ENCODE results near the gene C5AR1. TPM values are rescaled to one million over a fixed set of nuclear protein-coding genes. Genes with fewer than 3 reads are reported as not detected.

Gene C5AR1
- total and polyA plus RNA-seq, 8 donors: 0.45 to 15.2 (median 2.9) TPM

- TF ChIP-seq, protein P1, sequence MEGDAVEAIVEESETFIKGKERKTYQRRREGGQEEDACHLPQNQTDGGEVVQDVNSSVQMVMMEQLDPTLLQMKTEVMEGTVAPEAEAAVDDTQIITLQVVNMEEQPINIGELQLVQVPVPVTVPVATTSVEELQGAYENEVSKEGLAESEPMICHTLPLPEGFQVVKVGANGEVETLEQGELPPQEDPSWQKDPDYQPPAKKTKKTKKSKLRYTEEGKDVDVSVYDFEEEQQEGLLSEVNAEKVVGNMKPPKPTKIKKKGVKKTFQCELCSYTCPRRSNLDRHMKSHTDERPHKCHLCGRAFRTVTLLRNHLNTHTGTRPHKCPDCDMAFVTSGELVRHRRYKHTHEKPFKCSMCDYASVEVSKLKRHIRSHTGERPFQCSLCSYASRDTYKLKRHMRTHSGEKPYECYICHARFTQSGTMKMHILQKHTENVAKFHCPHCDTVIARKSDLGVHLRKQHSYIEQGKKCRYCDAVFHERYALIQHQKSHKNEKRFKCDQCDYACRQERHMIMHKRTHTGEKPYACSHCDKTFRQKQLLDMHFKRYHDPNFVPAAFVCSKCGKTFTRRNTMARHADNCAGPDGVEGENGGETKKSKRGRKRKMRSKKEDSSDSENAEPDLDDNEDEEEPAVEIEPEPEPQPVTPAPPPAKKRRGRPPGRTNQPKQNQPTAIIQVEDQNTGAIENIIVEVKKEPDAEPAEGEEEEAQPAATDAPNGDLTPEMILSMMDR (IDR thresholded peaks at IDR 0.05): no peak
- no peak for TF ChIP-seq POLR2AphosphoS5 (IDR thresholded peaks at IDR 0.05)
- TF ChIP-seq POLR2A (IDR thresholded peaks at IDR 0.05): no peak
- no peak for TF ChIP-seq EP300 (IDR thresholded peaks at IDR 0.05)
- intact Hi-C loops (cut with DNase I; ENCODE audit: low total_unique reads): no loop called here
- DNase-seq: no peak
- Histone ChIP-seq H3K4me1 (peaks cover 20 to 56% (median 39%) of the 10 kb centered on the region in 4 donors), H3K4me3 (peak overlapping the region in 2 of 4 donors; percentile 85 to 89), H3K27ac (peak overlapping the region in 1 of 5 donors; percentile 84), H3K9me3 (no peaks in the 10 kb centered on the region), H3K27me3 (no peaks in the 10 kb centered on the region), H3K36me3 (peaks cover 24 to 34% (median 34%) of the 10 kb centered on the region in 4 donors)
- 88 to 93% (median 91%) methylated on average over 6 of the region's 6 CpGs for WGBS, 5 donors
Observed at GRCh38 chr19:47350630-47351029, 41.0 kb downstream of the C5AR1 start.

DNA sequence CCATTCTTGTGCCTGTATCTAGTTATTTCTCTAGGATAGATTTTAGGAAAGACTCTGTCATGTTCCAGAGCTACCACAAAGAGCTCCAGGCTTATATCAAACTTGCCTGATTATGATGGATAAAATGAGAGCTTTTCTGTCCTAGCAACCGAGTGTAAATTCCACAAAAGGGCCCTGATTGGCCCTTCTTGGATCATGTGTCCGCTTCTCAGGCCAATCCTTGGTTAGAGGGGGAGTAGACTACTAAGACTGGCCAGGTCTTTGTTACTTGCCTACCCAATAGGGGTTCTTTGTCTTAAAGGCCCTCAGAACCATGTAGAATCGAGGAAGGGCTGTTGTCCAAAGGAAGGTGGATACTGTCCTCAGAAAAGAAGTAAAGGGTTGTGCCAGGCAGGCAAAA, 41.9 kb downstream of the C5AR1 start:
- H3K36me3 ChIP-seq: peaks cover 33 to 43% (median 43%) of the 10 kb centered on the region in 4 donors
- DNase-seq: no peak
- peaks cover 20 to 56% (median 39%) of the 10 kb centered on the region in 4 donors for H3K4me1 ChIP-seq
- H3K4me3 ChIP-seq: no peak overlapping the region
- H3K27me3 ChIP-seq: no peaks in the 10 kb centered on the region
- 67 to 87% (median 86%) methylated on average over 3 of the region's 3 CpGs for WGBS, 5 donors
- TF ChIP-seq, protein P1 (IDR thresholded peaks at IDR 0.05): no peak
- no peak for TF ChIP-seq POLR2A (IDR thresholded peaks at IDR 0.05)
- no peak for TF ChIP-seq POLR2AphosphoS5 (IDR thresholded peaks at IDR 0.05)
- TF ChIP-seq EP300 (IDR thresholded peaks at IDR 0.05): no peak
- intact Hi-C loops (cut with DNase I; ENCODE audit: low total_unique reads): no loop called here
- no peaks in the 10 kb centered on the region for H3K9me3 ChIP-seq
- no peak overlapping the region for H3K27ac ChIP-seq

DNA sequence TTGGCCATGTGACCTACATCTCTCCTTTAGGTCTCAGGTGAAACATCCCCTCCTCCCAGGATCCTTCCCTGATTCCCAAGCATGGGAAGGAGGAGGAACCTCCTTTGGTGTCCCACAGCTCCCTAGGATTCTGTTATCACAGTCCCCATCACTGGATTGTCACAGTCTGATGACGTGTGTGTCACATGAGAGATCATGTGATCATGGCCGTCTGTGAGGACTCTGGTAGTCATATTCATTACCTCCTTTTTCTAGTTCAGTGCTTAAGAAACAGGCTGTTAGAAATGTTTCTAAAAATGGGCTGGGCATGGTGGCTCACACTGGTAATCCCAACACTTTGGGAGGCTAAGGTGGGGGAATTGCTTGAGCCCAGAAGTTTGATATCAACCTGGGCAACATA, 42.4 kb downstream of the C5AR1 start:
- Histone ChIP-seq H3K27ac (no peak overlapping the region), H3K9me3 (no peaks in the 10 kb centered on the region), H3K36me3 (peaks cover 38 to 49% (median 48%) of the 10 kb centered on the region in 4 donors), H3K4me1 (peaks cover 20 to 56% (median 39%) of the 10 kb centered on the region in 4 donors), H3K4me3 (no peak overlapping the region), H3K27me3 (no peaks in the 10 kb centered on the region)
- intact Hi-C loops (cut with DNase I; ENCODE audit: low total_unique reads): no loop called here
- TF ChIP-seq, protein P1 (IDR thresholded peaks at IDR 0.05): no peak
- no peak for TF ChIP-seq EP300 (IDR thresholded peaks at IDR 0.05)
- TF ChIP-seq POLR2A (IDR thresholded peaks at IDR 0.05): no peak
- no peak for TF ChIP-seq POLR2AphosphoS5 (IDR thresholded peaks at IDR 0.05)
- WGBS, 5 donors: 57 to 67% (median 63%) methylated on average over 2 of the region's 2 CpGs
- DNase-seq: no peak

GRCh38 chr19:47353307-47353712, 43.6 kb downstream of the C5AR1 start:
- no peaks in the 10 kb centered on the region for H3K27me3 ChIP-seq
- H3K36me3 ChIP-seq: peaks cover 50 to 61% (median 60%) of the 10 kb centered on the region in 4 donors
- H3K4me3 ChIP-seq: no peak overlapping the region
- H3K27ac ChIP-seq: no peak overlapping the region
- no peaks in the 10 kb centered on the region for H3K9me3 ChIP-seq
- 52 to 87% (median 55%) methylated on average over 16 to 24 of the region's 24 CpGs for WGBS, 5 donors
- intact Hi-C loops (cut with DNase I; ENCODE audit: low total_unique reads): no loop called here
- DNase-seq: peak; percentile 49 to 77
- H3K4me1 ChIP-seq: peaks cover 20 to 54% (median 39%) of the 10 kb centered on the region in 4 donors
- TF ChIP-seq POLR2A (IDR thresholded peaks at IDR 0.05) (no peak), POLR2AphosphoS5 (IDR thresholded peaks at IDR 0.05) (peak in 1 of 3 donors; percentile 47), EP300 (IDR thresholded peaks at IDR 0.05) (no peak)
- TF ChIP-seq, protein P1 (IDR thresholded peaks at IDR 0.05): peak in 1 of 7 experiments; percentile 4

Data from stomach (tissue), 9 donors.